Sigmoid colon (tissue), 7 donors: ENCODE measurements around the gene TMEM39B. TPM values are rescaled to one million over a fixed set of nuclear protein-coding genes. Genes with fewer than 3 reads are reported as not detected.
A peak's percentile ranks its signal among the peaks of the same experiment; 100 is the strongest.

Source experiments
- DNase-seq: peaks from one replicate; pipeline ENCODE4 v3.0.0-alpha.2; 2019
- H3K27ac ChIP-seq, 4 donors: fragments of 200-600 bp; sonication (generic); one replicate each; pipeline ENCODE4 v1.5.1; 2016 to 2019; ENCODE audit warnings: mild to moderate bottlenecking in 1 of 4
- H3K27me3 ChIP-seq, 3 donors: fragments of 200-600 bp; sonication (generic); one replicate each; pipeline ENCODE4 v1.5.1; 2019; ENCODE audit warnings: mild to moderate bottlenecking in 1 of 3
- H3K36me3 ChIP-seq, 4 donors: fragments of 200-600 bp; sonication (generic); one replicate each; pipeline ENCODE4 v1.5.1; 2016 to 2019
- H3K4me1 ChIP-seq, 4 donors: fragments of 200-600 bp; sonication (generic); one replicate each; pipeline ENCODE4 v1.5.1; 2017 to 2019
- H3K4me3 ChIP-seq, 4 donors: fragments of 200-600 bp; sonication (generic); one replicate each; pipeline ENCODE4 v1.5.1; 2017 to 2019; ENCODE audit warnings: mild to moderate bottlenecking in 2 of 4, moderate library complexity in 1 of 4
- H3K9me3 ChIP-seq, 4 donors: fragments of 200-600 bp in 3 of 4; sonication (generic) in 3 of 4; one replicate each; pipeline versions ENCODE4 v1.5.1 to v1.6.1; 2013 to 2019
- CTCF ChIP-seq, 4 experiments: fragments of 450-650 bp in 3 of 4; fragments of 200-600 bp in 1 of 4; IDR thresholded peaks; one replicate each; pipeline ENCODE4 v1.5.1; 2016 to 2019; ENCODE audit warnings: antibody characterized with exemption in 4 of 4, mild to moderate bottlenecking in 3 of 4, moderate library complexity in 2 of 4
- EP300 ChIP-seq, 4 donors: sonication (generic); formaldehyde crosslinking; IDR thresholded peaks; one replicate each; pipeline ENCODE4 v1.6.1; 2017; ENCODE audit warnings: antibody characterized with exemption in 4 of 4
- POLR2A ChIP-seq, 2 donors: fragments of 450-650 bp; IDR thresholded peaks; one replicate each; pipeline ENCODE4 v1.6.1; 2016; ENCODE audit warnings: antibody characterized with exemption in 2 of 2, mild to moderate bottlenecking in 2 of 2, moderate library complexity in 2 of 2
- POLR2AphosphoS5 ChIP-seq, 4 donors: sonication (generic); formaldehyde crosslinking; IDR thresholded peaks; one replicate each; pipeline ENCODE4 v1.6.1; 2017; ENCODE audit warnings: antibody characterized with exemption in 4 of 4
- WGBS, 2 donors: extraction: QIAGEN DNeasy Blood & Tissue Kit; methylation state at CpG; one replicate each; pipeline ENCODE4 v1.1.7; 2013; 5-methylcytosine and 5-hydroxymethylcytosine counted together
- intact Hi-C: fragments of 100-400 bp; cut with DNase I; formaldehyde crosslinking; loops from one replicate; pipeline ENCODE4 v1.15.1; 2023
- polyA plus RNA-seq, 3 donors: library from polyadenylated mRNA; stranded (reverse); fragments of 200-250 nt; gene quantifications; one replicate each; pipeline ENCODE4 v1.2.3, GENCODE V29; 2013
- small RNA-seq, 3 donors: library from RNA; depleted of rRNA; stranded (forward); fragments of <200 nt; gene quantifications; one replicate each; pipeline ENCODE3, GENCODE V24; 2016
- total RNA-seq, 4 donors: library from RNA; depleted of rRNA; stranded (reverse); fragments of >200 nt; gene quantifications; one replicate each; pipeline ENCODE4 v1.1.0, GENCODE V29; 2016
- donor health status: healthy with polysubstance abuse.
- donor health status: Bipolar disorder and iron deficiency.
- donor health status: healthy.

The TMEM39B gene
- total and polyA plus RNA-seq, 7 donors, result 2.0 to 11.9 (median 3.7) TPM

- peak overlapping the region in 2 of 4 donors; percentile 28 to 41 for H3K27ac ChIP-seq
- DNase-seq, result no peak
- intact Hi-C loops, result no loop called here
- 92% methylated on average over 9 of the region's 9 CpGs for WGBS, 2 donors
- H3K9me3 ChIP-seq, result no peaks in the 10 kb centered on the region
- H3K4me1 ChIP-seq, result peaks cover 0 to 19% (median 16%) of the 10 kb centered on the region in 4 donors
- TF ChIP-seq POLR2AphosphoS5 (IDR thresholded peaks at IDR 0.05), result no peak
- no peak for TF ChIP-seq POLR2A (IDR thresholded peaks at IDR 0.05)
- no peak for TF ChIP-seq EP300 (IDR thresholded peaks at IDR 0.05)
- no peak for TF ChIP-seq CTCF (IDR thresholded peaks at IDR 0.05)
- H3K36me3 ChIP-seq, result peaks cover 0 to 18% (median 3%) of the 10 kb centered on the region in 4 donors
- H3K4me3 ChIP-seq, result no peak overlapping the region
- H3K27me3 ChIP-seq, result no peaks in the 10 kb centered on the region
Measured at GRCh38 chr1:32150847-32151246, 78.1 kb downstream of the TMEM39B start.

- Histone ChIP-seq H3K9me3 (no peaks in the 10 kb centered on the region), H3K4me1 (peaks cover 0 to 19% (median 16%) of the 10 kb centered on the region in 4 donors), H3K27me3 (no peaks in the 10 kb centered on the region), H3K4me3 (no peak overlapping the region), H3K36me3 (peaks cover 0 to 23% (median 8%) of the 10 kb centered on the region in 4 donors), H3K27ac (peak overlapping the region in 2 of 4 donors; percentile 28 to 41)
- 71 to 78% methylated on average over 5 of the region's 5 CpGs for WGBS, 2 donors
- TF ChIP-seq EP300 (IDR thresholded peaks at IDR 0.05) (no peak), POLR2A (IDR thresholded peaks at IDR 0.05) (no peak), CTCF (IDR thresholded peaks at IDR 0.05) (no peak), POLR2AphosphoS5 (IDR thresholded peaks at IDR 0.05) (no peak)
- intact Hi-C loops, result no loop called here
- DNase-seq, result no peak
Measured at GRCh38 chr1:32151319-32151787, 78.6 kb downstream of the TMEM39B start.

Small RNA genes lying within 50 kb of the gene (small RNA-seq; reads per million reads assigned to genes)
- gene MIR5585, result 0 reads per million in 3 donors
- gene RF00017, result 0 reads per million in 3 donors

Other genes with a start within 250 kb of the TMEM39B start
- 100 to 1,000 TPM; 226 to 327 (median 255) TPM for gene PTP4A2, start 134.6 kb upstream of the TMEM39B start, total RNA-seq
- gene PTP4A2, start 134.6 kb upstream of the TMEM39B start, polyA plus RNA-seq, result 100 to 1,000 TPM; 145 to 228 (median 177) TPM
- gene KHDRBS1, start 59.1 kb upstream of the TMEM39B start, total RNA-seq, result 10 to 100 TPM; 67.2 to 80.6 (median 73.6) TPM
- 10 to 100 TPM; 58.0 to 83.7 (median 66.1) TPM for gene KHDRBS1, start 59.1 kb upstream of the TMEM39B start, polyA plus RNA-seq
- gene KPNA6, start 35.1 kb downstream of the TMEM39B start, total RNA-seq, result 10 to 100 TPM; 33.4 to 47.0 (median 41.6) TPM
- 10 to 100 TPM in 1 of 3 donors, 1 to 10 TPM in 2; 6.0 to 15.3 (median 9.5) TPM for gene KPNA6, start 35.1 kb downstream of the TMEM39B start, polyA plus RNA-seq
- 10 to 100 TPM; 28.9 to 46.7 (median 36.7) TPM for gene TXLNA, start 106.7 kb downstream of the TMEM39B start, total RNA-seq
- 10 to 100 TPM in 2 of 3 donors, 1 to 10 TPM in 1; 9.0 to 35.4 (median 11.6) TPM for gene TXLNA, start 106.7 kb downstream of the TMEM39B start, polyA plus RNA-seq
- gene CCDC28B, start 127.7 kb downstream of the TMEM39B start, total RNA-seq, result 10 to 100 TPM in 1 of 4 donors, 1 to 10 TPM in 3; 3.9 to 15.0 (median 6.9) TPM
- gene CCDC28B, start 127.7 kb downstream of the TMEM39B start, polyA plus RNA-seq, result 1 to 10 TPM; 3.7 to 9.3 (median 4.2) TPM
- 1 to 10 TPM in 3 of 4 donors, under 1 TPM in 1; 0.81 to 3.9 (median 2.1) TPM for gene IQCC, start 132.7 kb downstream of the TMEM39B start, total RNA-seq
- gene IQCC, start 132.7 kb downstream of the TMEM39B start, polyA plus RNA-seq, result 1 to 10 TPM in 2 of 3 donors, under 1 TPM in 1; 0.60 to 2.5 (median 1.4) TPM
- gene DCDC2B, start 136.2 kb downstream of the TMEM39B start, total RNA-seq, result not detected
- under 1 TPM in 1 of 3 donors, not detected in 2; 0.04 TPM for gene DCDC2B, start 136.2 kb downstream of the TMEM39B start, polyA plus RNA-seq
- 10 to 100 TPM in 2 of 4 donors, 1 to 10 TPM in 2; 6.4 to 20.8 (median 10.1) TPM for gene TMEM234, start 149.4 kb downstream of the TMEM39B start, total RNA-seq
- 10 to 100 TPM in 1 of 3 donors, 1 to 10 TPM in 2; 4.4 to 23.1 (median 7.2) TPM for gene TMEM234, start 149.4 kb downstream of the TMEM39B start, polyA plus RNA-seq
- gene EIF3I, start 149.5 kb downstream of the TMEM39B start, total RNA-seq, result 100 to 1,000 TPM; 163 to 178 (median 171) TPM
- 100 to 1,000 TPM; 171 to 226 (median 185) TPM for gene EIF3I, start 149.5 kb downstream of the TMEM39B start, polyA plus RNA-seq
- gene FAM167B, start 174.3 kb downstream of the TMEM39B start, total RNA-seq, result 1 to 10 TPM in 2 of 4 donors, under 1 TPM in 1, not detected in 1; 0.71 to 3.0 (median 2.2) TPM
- gene FAM167B, start 174.3 kb downstream of the TMEM39B start, polyA plus RNA-seq, result 1 to 10 TPM; 3.0 to 9.0 (median 3.6) TPM
- gene LCK, start 178.3 kb downstream of the TMEM39B start, total RNA-seq, result under 1 TPM in 3 of 4 donors, not detected in 1; 0.36 to 0.81 (median 0.49) TPM
- 10 to 100 TPM in 1 of 3 donors, 1 to 10 TPM in 1, under 1 TPM in 1; 0.92 to 37.3 (median 1.8) TPM for gene LCK, start 178.3 kb downstream of the TMEM39B start, polyA plus RNA-seq
- 10 to 100 TPM; 47.1 to 68.0 (median 55.6) TPM for gene HDAC1, start 219.1 kb downstream of the TMEM39B start, total RNA-seq
- 100 to 1,000 TPM; 163 to 215 (median 180) TPM for gene HDAC1, start 219.1 kb downstream of the TMEM39B start, polyA plus RNA-seq